GM10266 (cell line): ENCODE data around the gene GAB2.

Experiments used
- DNase-seq: peaks from one replicate; pipeline ENCODE4 v3.0.0; 2012; ENCODE audit errors: extremely low spot score
- TF ChIP-seq, protein P1 (sequence below): IDR thresholded peaks from 2 replicates; pipeline ENCODE4 v1.5.1; 2012; ENCODE audit warnings: mild to moderate bottlenecking, low read depth; ENCODE audit not compliant: control insufficient read depth, insufficient read depth; ENCODE audit errors: missing control alignments

The GAB2 gene

DNA sequence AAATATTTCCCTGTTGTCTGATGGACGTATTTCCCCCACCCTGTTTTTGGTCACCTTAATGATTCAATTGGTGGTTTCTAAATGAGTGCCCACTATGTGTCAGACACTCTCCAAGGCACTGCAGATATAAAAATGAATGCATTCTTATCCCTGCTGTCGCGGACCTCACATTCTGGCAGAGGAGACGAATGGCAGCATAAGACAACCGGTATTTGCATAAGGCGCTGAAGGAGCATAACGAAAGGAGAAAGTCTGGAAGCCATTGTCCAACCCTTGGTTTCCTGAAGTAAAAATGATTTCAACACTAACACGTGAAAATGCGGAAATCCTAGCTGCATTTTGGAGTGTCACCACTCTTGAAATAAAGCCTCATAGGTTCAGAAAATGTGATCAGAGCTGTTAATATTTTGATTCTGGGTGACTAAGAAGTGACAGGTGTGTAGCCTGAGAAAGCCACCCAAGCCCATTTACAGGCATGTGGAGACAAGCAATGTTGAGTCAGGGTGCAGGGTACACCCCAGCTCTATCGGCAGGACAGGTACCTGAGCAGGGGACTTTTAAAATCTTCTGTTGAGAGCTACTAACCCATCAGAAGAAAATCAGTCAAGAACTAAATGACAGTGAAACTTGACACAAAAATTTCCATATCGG lies 10.1 kb upstream of the GAB2 start:
- no peak for DNase-seq
- TF ChIP-seq, protein P1, sequence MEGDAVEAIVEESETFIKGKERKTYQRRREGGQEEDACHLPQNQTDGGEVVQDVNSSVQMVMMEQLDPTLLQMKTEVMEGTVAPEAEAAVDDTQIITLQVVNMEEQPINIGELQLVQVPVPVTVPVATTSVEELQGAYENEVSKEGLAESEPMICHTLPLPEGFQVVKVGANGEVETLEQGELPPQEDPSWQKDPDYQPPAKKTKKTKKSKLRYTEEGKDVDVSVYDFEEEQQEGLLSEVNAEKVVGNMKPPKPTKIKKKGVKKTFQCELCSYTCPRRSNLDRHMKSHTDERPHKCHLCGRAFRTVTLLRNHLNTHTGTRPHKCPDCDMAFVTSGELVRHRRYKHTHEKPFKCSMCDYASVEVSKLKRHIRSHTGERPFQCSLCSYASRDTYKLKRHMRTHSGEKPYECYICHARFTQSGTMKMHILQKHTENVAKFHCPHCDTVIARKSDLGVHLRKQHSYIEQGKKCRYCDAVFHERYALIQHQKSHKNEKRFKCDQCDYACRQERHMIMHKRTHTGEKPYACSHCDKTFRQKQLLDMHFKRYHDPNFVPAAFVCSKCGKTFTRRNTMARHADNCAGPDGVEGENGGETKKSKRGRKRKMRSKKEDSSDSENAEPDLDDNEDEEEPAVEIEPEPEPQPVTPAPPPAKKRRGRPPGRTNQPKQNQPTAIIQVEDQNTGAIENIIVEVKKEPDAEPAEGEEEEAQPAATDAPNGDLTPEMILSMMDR: no peak

DNA sequence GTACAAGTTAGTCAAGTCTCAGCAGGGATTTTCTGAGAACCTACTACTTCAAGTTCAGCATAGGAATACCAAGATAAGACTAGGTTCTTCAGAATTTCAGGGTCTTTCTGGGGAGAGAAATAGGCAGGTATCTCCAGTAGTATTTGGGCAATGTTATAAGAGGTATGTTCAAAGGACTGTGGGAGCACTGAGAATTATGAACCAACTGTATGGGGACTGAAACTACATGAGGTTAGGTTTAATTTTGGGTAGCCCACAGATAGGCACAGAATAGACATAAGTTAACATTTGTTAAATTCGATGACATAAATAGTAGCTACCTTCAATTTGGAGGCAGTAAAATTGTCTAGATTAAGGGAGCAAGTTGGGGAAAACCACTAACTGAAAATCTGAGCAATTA lies 9.2 kb upstream of the GAB2 start:
- no peak for DNase-seq
- TF ChIP-seq, protein P1: no peak

DNA sequence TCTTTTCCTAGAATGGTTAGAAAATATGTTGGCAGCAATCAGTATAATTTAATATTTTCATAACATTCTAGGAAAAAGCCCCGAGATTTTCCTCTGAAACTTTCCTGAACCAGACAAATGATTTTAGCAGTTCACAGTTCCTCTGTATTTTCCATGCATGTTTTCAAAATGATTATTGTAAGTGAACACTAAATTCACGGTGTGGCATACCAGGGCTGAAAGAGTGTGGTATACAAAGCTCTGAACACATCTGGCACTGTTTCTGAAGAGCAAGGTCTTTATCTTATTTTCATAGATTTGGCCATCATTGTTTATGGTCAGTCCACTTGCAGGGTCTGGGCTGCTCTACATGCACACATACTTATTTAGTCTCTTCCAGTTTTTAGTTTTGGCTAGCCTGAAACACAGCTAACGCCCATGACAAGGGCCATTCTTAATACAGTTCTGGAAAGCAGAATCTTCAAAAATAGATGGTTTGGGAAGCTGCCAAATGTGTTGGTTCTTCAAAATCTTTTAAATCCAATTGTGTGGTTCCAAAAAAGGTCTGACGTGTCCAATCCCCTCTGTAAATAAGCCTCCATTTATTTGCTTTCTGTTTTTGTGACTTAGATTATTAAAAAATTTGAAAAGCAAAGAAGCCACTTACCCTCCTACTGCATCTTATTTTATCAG lies 7.9 kb upstream of the GAB2 start:
- TF ChIP-seq, protein P1: no peak
- DNase-seq: no peak

DNA sequence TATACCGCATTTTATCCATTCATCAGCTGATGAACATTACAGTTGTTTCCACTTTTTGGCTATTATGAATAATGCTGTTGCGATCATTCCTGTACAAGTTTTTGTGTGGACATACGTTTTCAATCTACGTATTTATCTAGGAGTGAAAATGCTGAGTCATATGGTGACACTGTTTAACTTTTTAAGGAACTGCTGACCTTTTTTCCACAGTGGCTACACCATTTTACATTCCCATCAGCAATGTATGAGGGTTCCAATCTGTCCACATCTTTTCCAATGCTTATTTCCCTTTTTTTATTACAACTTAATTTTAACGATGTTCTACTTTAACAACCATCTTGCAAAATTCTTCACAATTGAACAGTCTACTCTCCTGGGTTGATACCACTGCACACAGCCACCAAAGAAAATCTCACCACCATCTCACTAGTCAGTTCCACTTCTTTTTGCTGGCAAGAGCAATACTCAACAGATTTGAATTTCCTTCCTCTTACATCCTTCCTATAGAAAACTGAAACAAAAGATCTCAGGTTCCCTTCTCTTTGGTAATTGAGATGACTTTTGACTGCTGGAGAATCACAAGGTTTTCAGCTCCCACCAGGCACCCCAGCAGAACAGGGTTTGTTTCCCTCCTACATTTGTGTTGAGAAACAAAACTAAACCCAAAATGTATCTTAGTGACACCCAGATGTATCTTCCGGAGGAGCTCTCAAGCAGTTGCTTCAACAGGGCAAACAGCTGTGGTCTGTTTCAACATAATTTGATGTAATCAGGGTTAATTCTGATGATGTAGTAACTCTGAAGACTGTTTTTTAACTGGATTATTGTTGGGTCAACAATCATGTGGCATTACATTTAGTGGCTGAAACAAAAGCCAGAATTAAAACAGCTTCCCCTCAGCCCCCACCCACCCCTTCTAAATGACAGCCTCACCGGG lies 7.0 kb upstream of the GAB2 start:
- DNase-seq: peak; percentile 25
- TF ChIP-seq, protein P1: no peak

DNA sequence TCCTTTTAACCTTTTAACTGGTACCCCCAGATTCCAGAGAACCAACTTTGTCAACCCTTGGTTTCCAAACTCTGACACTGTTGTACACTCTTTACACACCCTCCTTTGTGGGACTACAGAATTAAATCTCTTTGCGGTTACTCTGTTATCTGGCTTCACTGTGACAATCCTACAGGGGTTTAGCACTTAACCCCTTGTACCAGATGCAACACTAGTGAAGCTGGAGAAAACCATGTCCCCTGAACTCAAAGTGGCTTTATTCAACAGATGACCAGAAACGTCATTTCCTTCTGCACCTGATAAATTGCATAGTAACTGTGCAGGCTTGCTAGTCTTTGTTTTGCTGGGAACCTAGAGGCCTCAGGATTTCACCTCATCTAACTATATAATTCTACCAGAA lies 5.6 kb upstream of the GAB2 start:
- DNase-seq: no peak
- TF ChIP-seq, protein P1: no peak

DNA sequence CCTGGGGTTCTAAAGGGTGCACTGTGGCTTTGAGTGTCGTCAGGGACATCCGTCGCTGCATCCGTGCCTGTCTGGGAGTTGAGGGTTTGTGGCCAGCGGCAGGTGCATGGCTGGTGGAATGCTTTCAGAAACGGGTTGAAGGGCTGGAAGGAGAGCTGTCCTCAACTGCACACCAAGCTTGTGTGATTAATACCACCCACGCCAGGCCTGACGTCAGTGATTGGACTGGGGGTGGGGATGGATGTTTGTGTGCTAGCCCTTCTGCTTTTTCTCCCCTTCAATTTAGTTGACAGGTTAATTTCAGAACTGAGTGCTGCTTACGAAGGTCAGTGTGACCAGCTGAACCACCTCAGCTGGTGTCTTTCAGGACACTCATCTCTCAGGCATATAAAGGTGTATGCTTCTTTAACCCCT lies 3.2 kb upstream of the GAB2 start:
- DNase-seq: peak; percentile 62

More for the DNA sequence above, 3.2 kb upstream of the GAB2 start:
- TF ChIP-seq, protein P1: no peak
